ENCODE measurements around the gene IL1RAPL2.

- TF ChIP-seq PPARA (CRISPR knock-in tag; IDR thresholded peaks at IDR 0.05; ENCODE audit: borderline replicate concordance) (no peak), TCF4 (CRISPR knock-in tag; IDR thresholded peaks at IDR 0.05; ENCODE audit: borderline replicate concordance) (no peak), SNAI2 (CRISPR knock-in tag; IDR thresholded peaks at IDR 0.05) (no peak), OSR1 (CRISPR knock-in tag; IDR thresholded peaks at IDR 0.05) (no peak), ZC3H10 (CRISPR knock-in tag; IDR thresholded peaks at IDR 0.05) (no peak), ZFP30 (CRISPR knock-in tag; IDR thresholded peaks at IDR 0.05) (no peak), BACH2 (CRISPR knock-in tag; IDR thresholded peaks at IDR 0.05; ENCODE audit: borderline replicate concordance) (no peak), ARNTL (CRISPR knock-in tag; IDR thresholded peaks at IDR 0.05; ENCODE audit: borderline replicate concordance, low read depth) (no peak), CREB5 (CRISPR knock-in tag; IDR thresholded peaks at IDR 0.05; ENCODE audit: low read depth) (no peak), POU6F1 (CRISPR knock-in tag; IDR thresholded peaks at IDR 0.05; ENCODE audit: borderline replicate concordance, low read depth) (no peak), ZNF70 (CRISPR knock-in tag; IDR thresholded peaks at IDR 0.05) (no peak), ZFP3 (CRISPR knock-in tag; IDR thresholded peaks at IDR 0.05) (no peak)
- TF ChIP-seq, protein P1, sequence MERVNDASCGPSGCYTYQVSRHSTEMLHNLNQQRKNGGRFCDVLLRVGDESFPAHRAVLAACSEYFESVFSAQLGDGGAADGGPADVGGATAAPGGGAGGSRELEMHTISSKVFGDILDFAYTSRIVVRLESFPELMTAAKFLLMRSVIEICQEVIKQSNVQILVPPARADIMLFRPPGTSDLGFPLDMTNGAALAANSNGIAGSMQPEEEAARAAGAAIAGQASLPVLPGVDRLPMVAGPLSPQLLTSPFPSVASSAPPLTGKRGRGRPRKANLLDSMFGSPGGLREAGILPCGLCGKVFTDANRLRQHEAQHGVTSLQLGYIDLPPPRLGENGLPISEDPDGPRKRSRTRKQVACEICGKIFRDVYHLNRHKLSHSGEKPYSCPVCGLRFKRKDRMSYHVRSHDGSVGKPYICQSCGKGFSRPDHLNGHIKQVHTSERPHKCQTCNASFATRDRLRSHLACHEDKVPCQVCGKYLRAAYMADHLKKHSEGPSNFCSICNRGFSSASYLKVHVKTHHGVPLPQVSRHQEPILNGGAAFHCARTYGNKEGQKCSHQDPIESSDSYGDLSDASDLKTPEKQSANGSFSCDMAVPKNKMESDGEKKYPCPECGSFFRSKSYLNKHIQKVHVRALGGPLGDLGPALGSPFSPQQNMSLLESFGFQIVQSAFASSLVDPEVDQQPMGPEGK (CRISPR knock-in tag; IDR thresholded peaks at IDR 0.05; ENCODE audit: borderline replicate concordance) = no peak
- TF ChIP-seq, protein P2, sequence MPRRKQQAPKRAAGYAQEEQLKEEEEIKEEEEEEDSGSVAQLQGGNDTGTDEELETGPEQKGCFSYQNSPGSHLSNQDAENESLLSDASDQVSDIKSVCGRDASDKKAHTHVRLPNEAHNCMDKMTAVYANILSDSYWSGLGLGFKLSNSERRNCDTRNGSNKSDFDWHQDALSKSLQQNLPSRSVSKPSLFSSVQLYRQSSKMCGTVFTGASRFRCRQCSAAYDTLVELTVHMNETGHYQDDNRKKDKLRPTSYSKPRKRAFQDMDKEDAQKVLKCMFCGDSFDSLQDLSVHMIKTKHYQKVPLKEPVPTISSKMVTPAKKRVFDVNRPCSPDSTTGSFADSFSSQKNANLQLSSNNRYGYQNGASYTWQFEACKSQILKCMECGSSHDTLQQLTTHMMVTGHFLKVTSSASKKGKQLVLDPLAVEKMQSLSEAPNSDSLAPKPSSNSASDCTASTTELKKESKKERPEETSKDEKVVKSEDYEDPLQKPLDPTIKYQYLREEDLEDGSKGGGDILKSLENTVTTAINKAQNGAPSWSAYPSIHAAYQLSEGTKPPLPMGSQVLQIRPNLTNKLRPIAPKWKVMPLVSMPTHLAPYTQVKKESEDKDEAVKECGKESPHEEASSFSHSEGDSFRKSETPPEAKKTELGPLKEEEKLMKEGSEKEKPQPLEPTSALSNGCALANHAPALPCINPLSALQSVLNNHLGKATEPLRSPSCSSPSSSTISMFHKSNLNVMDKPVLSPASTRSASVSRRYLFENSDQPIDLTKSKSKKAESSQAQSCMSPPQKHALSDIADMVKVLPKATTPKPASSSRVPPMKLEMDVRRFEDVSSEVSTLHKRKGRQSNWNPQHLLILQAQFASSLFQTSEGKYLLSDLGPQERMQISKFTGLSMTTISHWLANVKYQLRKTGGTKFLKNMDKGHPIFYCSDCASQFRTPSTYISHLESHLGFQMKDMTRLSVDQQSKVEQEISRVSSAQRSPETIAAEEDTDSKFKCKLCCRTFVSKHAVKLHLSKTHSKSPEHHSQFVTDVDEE (CRISPR knock-in tag; IDR thresholded peaks at IDR 0.05) = no peak
These were observed 288.2 kb downstream of the IL1RAPL2 start for GRCh38 chrX:104854188-104854587.
